ENCODE measurements around the gene LYPD1.

The LYPD1 gene

GRCh38 chr2:132668189-132668823 is 1.7 kb downstream of the LYPD1 start:
- DNase-seq: no peak

GRCh38 chr2:132667706-132668105 is 2.3 kb downstream of the LYPD1 start:
- no peak for DNase-seq

GRCh38 chr2:132665401-132666140 is 4.4 kb downstream of the LYPD1 start:
- DNase-seq: no peak

DNA sequence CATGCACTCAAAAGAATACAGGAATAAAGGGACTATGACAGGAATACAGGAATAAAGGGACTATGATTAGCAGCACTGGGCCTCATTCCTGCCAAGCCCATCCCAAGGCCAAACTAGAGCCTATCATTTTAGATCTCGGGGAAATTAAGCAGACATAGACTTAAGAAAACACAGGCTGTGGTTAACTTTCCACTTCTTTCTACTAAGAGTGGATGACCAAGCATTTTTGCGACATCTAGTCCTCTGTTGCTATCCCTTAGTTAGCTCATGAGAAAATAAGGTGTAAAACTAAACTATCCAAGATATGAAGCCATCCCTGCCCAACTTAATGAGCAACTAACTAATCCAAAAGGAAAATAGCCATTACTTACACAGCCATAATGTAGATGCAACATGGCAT is 5.9 kb downstream of the LYPD1 start:
- DNase-seq: no peak

- DNase-seq: no peak
Observed at GRCh38 chr2:132662732-132663131, 7.3 kb downstream of the LYPD1 start.

- no peak for DNase-seq
Observed at GRCh38 chr2:132659331-132659730, 10.7 kb downstream of the LYPD1 start.

- no peak for DNase-seq
Observed at GRCh38 chr2:132656266-132656975, 13.6 kb downstream of the LYPD1 start.

DNA sequence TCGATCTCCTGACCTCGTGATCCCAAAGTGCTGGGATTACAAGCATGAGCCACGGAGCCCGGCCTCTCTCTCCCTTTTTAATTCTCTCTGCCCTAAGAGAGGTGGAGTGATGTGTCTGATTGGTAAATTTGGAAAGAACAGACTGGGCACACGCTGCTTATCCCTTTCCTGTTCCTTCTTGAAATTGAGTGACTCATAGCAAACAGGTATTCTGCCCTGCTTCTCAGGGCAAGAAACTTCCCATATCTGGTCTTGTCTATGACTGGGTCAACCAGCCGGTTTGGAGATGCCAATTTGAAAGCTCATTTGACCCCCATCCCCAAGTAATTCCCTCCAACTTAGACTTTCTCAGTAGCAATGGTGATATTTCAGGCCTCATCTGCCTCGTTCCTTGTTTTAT is 15.0 kb downstream of the LYPD1 start:
- no peak for DNase-seq

- DNase-seq: no peak
Observed at GRCh38 chr2:132654335-132654734, 15.7 kb downstream of the LYPD1 start.

GRCh38 chr2:132652474-132652873 is 17.5 kb downstream of the LYPD1 start:
- DNase-seq: no peak

- no peak for DNase-seq
Observed at GRCh38 chr2:132651115-132652045, 18.6 kb downstream of the LYPD1 start.

DNA sequence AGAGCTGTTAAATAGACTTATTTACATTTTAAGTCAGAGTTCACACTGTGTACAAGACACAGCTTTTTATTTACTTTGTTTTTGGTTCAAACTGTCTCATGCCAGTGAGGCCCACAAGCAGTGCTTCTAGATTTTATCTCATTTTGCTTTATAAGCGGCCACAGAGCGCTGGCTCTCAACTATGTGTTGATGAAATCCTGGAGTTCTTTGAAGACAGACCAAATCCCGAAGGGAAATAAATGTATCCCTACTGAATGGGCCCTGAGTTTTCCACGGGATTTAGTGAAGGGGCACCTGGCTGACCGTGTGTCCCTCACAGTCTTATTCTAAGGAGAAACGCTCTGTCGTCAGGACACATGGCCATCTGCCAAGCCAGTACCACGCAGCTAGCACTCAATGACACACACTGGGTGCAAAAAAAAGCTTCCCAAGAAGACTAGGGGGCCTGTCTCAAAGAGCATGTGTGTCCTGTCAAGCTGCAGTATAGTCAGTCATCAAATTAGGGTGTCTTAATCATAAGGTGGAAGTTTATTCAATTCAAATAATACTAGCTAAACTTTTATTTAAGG is 23.4 kb downstream of the LYPD1 start:
- no peak for DNase-seq

GRCh38 chr2:132645722-132646539 is 24.1 kb downstream of the LYPD1 start:
- DNase-seq: no peak

DNA sequence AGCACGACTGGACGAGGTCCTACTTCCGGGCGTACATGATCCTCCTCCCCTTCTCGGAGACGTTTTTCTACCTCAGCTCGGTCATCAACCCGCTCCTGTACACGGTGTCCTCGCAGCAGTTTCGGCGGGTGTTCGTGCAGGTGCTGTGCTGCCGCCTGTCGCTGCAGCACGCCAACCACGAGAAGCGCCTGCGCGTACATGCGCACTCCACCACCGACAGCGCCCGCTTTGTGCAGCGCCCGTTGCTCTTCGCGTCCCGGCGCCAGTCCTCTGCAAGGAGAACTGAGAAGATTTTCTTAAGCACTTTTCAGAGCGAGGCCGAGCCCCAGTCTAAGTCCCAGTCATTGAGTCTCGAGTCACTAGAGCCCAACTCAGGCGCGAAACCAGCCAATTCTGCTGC is 24.8 kb downstream of the LYPD1 start:
- DNase-seq: no peak

DNA sequence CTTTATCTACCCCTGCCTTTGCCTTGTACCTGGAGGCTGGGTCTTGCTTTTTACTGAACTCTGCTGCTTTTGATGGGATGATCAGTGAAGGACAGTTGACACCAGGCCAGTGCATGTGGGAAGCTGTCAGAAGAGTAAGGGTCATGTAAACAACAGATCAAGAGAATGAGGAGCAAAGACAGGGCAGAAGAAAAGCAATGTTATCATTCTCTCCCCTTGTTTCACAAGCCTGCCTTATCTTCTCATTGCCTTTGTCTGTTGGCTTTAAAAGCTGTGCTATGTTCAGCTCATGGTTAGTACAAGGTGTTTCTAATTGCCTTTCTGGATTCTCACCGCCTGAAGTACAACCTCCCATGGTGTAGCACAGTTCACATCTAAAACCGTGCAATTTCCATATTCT is 27.6 kb downstream of the LYPD1 start:
- no peak for DNase-seq

GRCh38 chr2:132641819-132642218 is 28.2 kb downstream of the LYPD1 start:
- no peak for DNase-seq

GRCh38 chr2:132640116-132640515 is 29.9 kb downstream of the LYPD1 start:
- no peak for DNase-seq

DNA sequence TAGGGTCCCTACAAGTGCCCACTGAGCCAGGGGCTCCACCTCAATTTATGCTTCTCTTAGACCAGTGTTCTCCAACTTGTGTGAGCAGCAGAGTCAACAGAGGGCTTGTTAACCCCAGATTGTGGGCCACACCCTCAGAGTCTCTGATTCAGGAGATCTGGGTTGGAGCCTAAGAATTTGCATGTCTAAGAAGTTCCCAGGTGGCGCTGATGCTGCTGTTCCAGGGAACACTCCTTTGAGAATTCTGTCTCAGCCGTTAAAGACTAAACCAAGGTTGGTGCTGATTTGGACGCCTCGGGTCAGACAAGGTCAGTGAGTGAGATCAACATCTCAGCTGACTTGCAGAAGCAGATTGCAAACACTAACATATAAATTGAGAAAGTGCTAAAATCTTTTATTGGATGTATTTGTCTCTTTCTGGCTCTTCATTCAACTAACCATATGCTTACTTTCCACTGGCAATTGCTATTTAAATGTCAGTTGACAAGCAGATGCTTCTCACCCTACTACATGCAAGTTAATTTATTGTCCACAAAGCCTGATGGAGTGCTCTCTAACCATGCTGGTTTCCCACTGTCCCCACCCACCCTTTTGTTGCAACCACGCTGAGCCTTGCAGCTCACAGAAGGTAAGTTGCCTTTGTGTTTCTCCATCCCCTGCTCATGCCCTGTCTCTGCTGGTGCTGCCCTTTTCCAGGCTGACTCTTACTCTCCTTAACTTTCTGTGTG is 31.5 kb downstream of the LYPD1 start:
- DNase-seq: no peak

DNA sequence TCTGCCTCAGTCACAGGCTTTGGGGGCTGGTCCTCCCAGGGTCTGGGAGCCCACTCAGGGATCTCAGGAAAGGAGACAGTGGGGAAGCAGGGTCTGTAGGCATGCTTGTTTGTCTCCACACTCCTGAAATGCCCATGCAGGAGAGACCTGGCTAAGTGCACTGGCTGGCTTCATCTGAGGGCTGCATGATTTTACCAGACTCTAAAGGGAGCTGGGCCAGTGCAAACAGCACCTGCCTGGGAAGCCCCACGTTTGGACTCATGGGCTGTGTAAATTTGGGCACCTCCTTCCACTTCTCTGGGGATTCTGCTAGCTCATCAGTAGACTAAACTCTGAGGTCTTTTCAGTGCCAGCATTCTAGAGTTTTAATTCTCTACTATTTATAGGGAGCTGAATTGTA is 33.7 kb downstream of the LYPD1 start:
- DNase-seq: no peak

GRCh38 chr2:132633635-132634034 is 36.4 kb downstream of the LYPD1 start:
- DNase-seq: no peak

Data from activated CD4-positive, alpha-beta T cell treated with anti-CD3 and anti-CD28 coated beads, Interleukin-10, Interleukin-2, amounts not matched to agents 100 ng/mL and 50 ng/mL, durations not matched to agents 16 hours and 8 hours (primary cell).